VCaP (cell line): ENCODE data around the gene FAM200C.

Experiments used
- H3K27ac ChIP-seq: fragments of 450-650 bp; 2 replicates; pipeline ENCODE4 v1.5.1; 2017
- TF ChIP-seq, protein P1 (sequence below): fragments of 450-650 bp; conservative IDR thresholded peaks from 2 replicates; pipeline ENCODE4 v1.5.1; 2017; ENCODE audit warnings: mild to moderate bottlenecking, moderate library complexity

Gene FAM200C

GRCh38 chr5:160399402-160400353 is at the start of gene FAM200C:
TSS of gene FAM200C (minus strand) at chr5:160400054. CDS start at chr5:160395490, 4,564 bp downstream.
- H3K27ac ChIP-seq, result peak within 1 kb of the TSS; percentile 86
- TF ChIP-seq, protein P1, sequence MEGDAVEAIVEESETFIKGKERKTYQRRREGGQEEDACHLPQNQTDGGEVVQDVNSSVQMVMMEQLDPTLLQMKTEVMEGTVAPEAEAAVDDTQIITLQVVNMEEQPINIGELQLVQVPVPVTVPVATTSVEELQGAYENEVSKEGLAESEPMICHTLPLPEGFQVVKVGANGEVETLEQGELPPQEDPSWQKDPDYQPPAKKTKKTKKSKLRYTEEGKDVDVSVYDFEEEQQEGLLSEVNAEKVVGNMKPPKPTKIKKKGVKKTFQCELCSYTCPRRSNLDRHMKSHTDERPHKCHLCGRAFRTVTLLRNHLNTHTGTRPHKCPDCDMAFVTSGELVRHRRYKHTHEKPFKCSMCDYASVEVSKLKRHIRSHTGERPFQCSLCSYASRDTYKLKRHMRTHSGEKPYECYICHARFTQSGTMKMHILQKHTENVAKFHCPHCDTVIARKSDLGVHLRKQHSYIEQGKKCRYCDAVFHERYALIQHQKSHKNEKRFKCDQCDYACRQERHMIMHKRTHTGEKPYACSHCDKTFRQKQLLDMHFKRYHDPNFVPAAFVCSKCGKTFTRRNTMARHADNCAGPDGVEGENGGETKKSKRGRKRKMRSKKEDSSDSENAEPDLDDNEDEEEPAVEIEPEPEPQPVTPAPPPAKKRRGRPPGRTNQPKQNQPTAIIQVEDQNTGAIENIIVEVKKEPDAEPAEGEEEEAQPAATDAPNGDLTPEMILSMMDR, result no peak

GRCh38 chr5:160449458-160449857 is 49.6 kb upstream of the FAM200C start:
- TF ChIP-seq, protein P1, result no peak
- no peak overlapping the region for H3K27ac ChIP-seq

DNA sequence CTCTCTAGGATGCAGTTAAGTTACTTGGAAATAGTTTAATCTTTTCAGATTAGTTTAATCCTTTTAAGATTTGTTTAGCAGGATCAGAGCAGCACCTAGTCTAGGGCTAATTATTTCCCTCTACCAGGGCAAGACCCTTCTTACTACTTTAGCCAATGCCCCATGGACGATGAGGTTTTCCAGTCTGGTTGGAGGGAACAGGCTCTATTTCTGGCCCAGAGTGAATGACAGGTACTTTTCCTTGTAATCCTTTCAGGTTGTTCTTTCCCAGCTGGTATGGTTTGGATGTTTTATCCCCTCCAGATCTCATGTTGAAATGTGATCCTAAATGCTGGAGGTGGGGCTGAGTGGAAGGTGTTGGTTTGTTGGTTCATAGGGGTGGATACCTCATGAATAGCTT is 49.0 kb upstream of the FAM200C start:
- TF ChIP-seq, protein P1, result no peak
- H3K27ac ChIP-seq, result no peak overlapping the region

GRCh38 chr5:160445751-160446150 is 45.9 kb upstream of the FAM200C start:
- TF ChIP-seq, protein P1, result no peak
- H3K27ac ChIP-seq, result no peak overlapping the region

GRCh38 chr5:160445132-160445531 is 45.3 kb upstream of the FAM200C start:
- H3K27ac ChIP-seq, result no peak overlapping the region
- TF ChIP-seq, protein P1, result no peak

- H3K27ac ChIP-seq, result no peak overlapping the region
- TF ChIP-seq, protein P1, result no peak
Measured at GRCh38 chr5:160444407-160444806, 44.6 kb upstream of the FAM200C start.

GRCh38 chr5:160442824-160443431 is 43.1 kb upstream of the FAM200C start:
- TF ChIP-seq, protein P1, result no peak
- no peak overlapping the region for H3K27ac ChIP-seq
